Adrenal gland (tissue), 5 donors: Measurements from ENCODE around the gene CMTM6.

Experiments used
- POLR2A ChIP-seq, 2 donors: fragments of 450-650 bp; IDR thresholded peaks; one replicate each; pipeline ENCODE4 v1.6.1; 2017; ENCODE audit warnings: antibody characterized with exemption in 2 of 2, mild to moderate bottlenecking in 2 of 2, moderate library complexity in 1 of 2
- TF ChIP-seq, protein P1 (sequence below), 6 experiments: fragments of 450-650 bp in 4 of 6; fragments of 200-600 bp in 2 of 6; sonication (generic) in 1 of 6; IDR thresholded peaks; 1 replicate in 5 of 6; 2 replicates in 1 of 6; pipeline versions ENCODE4 v1.5.1 to v1.8.0; 2016 to 2021; ENCODE audit warnings: antibody characterized with exemption in 6 of 6, mild to moderate bottlenecking in 2 of 6, moderate library complexity in 1 of 6
- donor health status: DM: no; HTN: no; CAD: no.

DNA sequence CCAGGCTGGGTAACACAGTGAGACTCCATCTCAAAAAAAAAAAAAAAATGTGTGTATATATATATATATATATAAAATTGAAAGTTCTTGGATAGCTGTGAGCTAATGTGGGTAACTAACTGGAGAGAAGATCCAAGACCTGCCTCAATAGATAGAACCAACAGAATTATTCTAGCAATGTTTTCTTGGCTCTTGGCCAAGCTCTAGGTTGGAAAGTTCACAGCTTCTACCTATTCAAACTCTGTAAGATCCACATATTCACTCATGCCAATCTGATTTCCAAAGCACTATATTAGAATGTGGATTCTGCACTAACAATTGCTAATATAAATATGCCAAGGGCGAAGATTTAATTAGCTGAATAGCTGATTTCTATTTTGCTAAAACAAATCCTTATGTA, 29.8 kb upstream of the CMTM6 start:
- TF ChIP-seq, protein P1, sequence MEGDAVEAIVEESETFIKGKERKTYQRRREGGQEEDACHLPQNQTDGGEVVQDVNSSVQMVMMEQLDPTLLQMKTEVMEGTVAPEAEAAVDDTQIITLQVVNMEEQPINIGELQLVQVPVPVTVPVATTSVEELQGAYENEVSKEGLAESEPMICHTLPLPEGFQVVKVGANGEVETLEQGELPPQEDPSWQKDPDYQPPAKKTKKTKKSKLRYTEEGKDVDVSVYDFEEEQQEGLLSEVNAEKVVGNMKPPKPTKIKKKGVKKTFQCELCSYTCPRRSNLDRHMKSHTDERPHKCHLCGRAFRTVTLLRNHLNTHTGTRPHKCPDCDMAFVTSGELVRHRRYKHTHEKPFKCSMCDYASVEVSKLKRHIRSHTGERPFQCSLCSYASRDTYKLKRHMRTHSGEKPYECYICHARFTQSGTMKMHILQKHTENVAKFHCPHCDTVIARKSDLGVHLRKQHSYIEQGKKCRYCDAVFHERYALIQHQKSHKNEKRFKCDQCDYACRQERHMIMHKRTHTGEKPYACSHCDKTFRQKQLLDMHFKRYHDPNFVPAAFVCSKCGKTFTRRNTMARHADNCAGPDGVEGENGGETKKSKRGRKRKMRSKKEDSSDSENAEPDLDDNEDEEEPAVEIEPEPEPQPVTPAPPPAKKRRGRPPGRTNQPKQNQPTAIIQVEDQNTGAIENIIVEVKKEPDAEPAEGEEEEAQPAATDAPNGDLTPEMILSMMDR (IDR thresholded peaks at IDR 0.05): no peak
- TF ChIP-seq POLR2A (IDR thresholded peaks at IDR 0.05): no peak
